GM18519 (cell line): ENCODE measurements around the gene GGTLC3.
"Not testable (repeated sequence)": the region's sequence is repeated elsewhere in the genome, so short reads cannot be mapped to it uniquely, and the experiment has no call there.

ENCODE experiments used
- ATAC-seq: cut with Tn5 transposase; IDR thresholded peaks from one replicate; pipeline ENCODE4 v1.9.1; 2021; ENCODE audit warnings: mild to moderate bottlenecking, moderate library complexity; ENCODE audit not compliant: unreplicated experiment, low FRiP score

GGTLC3 gene

GRCh38 chr22:18522762-18523161 lies 4.8 kb upstream of the GGTLC3 start:
- ATAC-seq: not testable (repeated sequence)

- not testable (repeated sequence) for ATAC-seq
Measured at GRCh38 chr22:18513454-18513853, 4.5 kb downstream of the GGTLC3 start.

- not testable (repeated sequence) for ATAC-seq
Measured at GRCh38 chr22:18512378-18512777, 5.6 kb downstream of the GGTLC3 start.

GRCh38 chr22:18511327-18511726 lies 6.6 kb downstream of the GGTLC3 start:
- ATAC-seq: not testable (repeated sequence)

- ATAC-seq: not testable (repeated sequence)
Measured at GRCh38 chr22:18496227-18496626, 21.7 kb downstream of the GGTLC3 start.
